GM12891 (cell line): ENCODE measurements around the gene ITGBL1.

Source experiments
- PAX5 ChIP-seq: IDR thresholded peaks from 2 replicates; pipeline ENCODE4 v1.6.1; 2011; ENCODE audit warnings: low read length, moderate library complexity, mild to moderate bottlenecking; ENCODE audit not compliant: insufficient read depth, severe bottlenecking
- POLR2A ChIP-seq: IDR thresholded peaks from 2 replicates; pipeline ENCODE4 v1.6.1; 2011; ENCODE audit warnings: low read depth, low read length, control low read depth
- POLR2AphosphoS5 ChIP-seq: IDR thresholded peaks from 2 replicates; pipeline ENCODE4 v1.6.1; 2011; ENCODE audit warnings: low read depth, low read length, control low read depth
- POU2F2 ChIP-seq: IDR thresholded peaks from 2 replicates; pipeline ENCODE4 v1.6.1; 2011; ENCODE audit warnings: low read depth, mild to moderate bottlenecking, control low read depth, low read length, moderate library complexity
- SPI1 ChIP-seq: IDR thresholded peaks from 2 replicates; pipeline ENCODE4 v1.6.1; 2011; ENCODE audit warnings: low read depth, low read length, control low read depth
- TAF1 ChIP-seq: IDR thresholded peaks from 2 replicates; pipeline ENCODE4 v1.6.1; 2011; ENCODE audit warnings: low read depth, low read length, control low read depth

DNA sequence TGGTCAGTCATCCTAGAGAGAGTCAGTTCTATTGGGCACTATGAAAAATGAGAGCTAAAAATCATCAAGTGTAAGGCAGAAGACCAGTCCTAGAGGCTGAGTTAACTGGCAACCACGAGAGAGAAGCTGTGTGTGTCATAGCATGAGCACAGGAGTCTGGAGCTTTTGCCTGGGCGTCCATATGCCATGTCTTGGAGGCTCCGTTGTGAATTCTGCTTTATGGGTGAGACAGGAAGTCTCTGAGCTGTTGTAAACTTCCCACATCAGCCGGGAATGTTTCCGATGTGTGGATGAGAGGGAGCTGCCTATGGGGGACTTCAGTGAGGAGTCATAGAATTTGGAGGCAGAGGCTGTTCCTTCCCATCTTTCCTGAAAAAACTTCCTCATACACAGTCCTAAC is 120.0 kb downstream of the ITGBL1 start:
- TF ChIP-seq POLR2A, result no peak
- TF ChIP-seq TAF1, result no peak
- no peak for TF ChIP-seq SPI1
- no peak for TF ChIP-seq POLR2AphosphoS5
- no peak for TF ChIP-seq PAX5
- TF ChIP-seq POU2F2, result no peak
